Skeletal muscle cell (primary cell): ENCODE data around the gene TMED7.
A peak's percentile ranks its signal among the peaks of the same experiment; 100 is the strongest.

Experiments used
- DNase-seq: peaks from one replicate; pipeline ENCODE4 v3.0.0-alpha.2; 2010; ENCODE audit warnings: low read depth
- H3K4me3 ChIP-seq: 2 replicates; pipeline ENCODE4 v1.5.1; 2011; ENCODE audit warnings: low read depth, mild to moderate bottlenecking, control low read depth, low read length, moderate library complexity

TMED7 gene

GRCh38 chr5:115588640-115589039 lies 37.2 kb downstream of the TMED7 start:
- DNase-seq, result no peak
- H3K4me3 ChIP-seq, result no peak overlapping the region

GRCh38 chr5:115586525-115587146 lies 39.2 kb downstream of the TMED7 start:
- DNase-seq, result no peak
- no peak overlapping the region for H3K4me3 ChIP-seq

GRCh38 chr5:115585265-115585664 lies 40.6 kb downstream of the TMED7 start:
- DNase-seq, result no peak
- H3K4me3 ChIP-seq, result no peak overlapping the region

GRCh38 chr5:115584501-115584900 lies 41.3 kb downstream of the TMED7 start:
- no peak overlapping the region for H3K4me3 ChIP-seq
- DNase-seq, result no peak

- DNase-seq, result peak; percentile 89
- H3K4me3 ChIP-seq, result no peak overlapping the region
These were observed 42.4 kb downstream of the TMED7 start for GRCh38 chr5:115583474-115583873.

- H3K4me3 ChIP-seq, result no peak overlapping the region
- DNase-seq, result no peak
These were observed 44.9 kb downstream of the TMED7 start for GRCh38 chr5:115580941-115581340.

- DNase-seq, result no peak
- no peak overlapping the region for H3K4me3 ChIP-seq
These were observed 46.1 kb downstream of the TMED7 start for GRCh38 chr5:115579747-115580173.

- no peak for DNase-seq
- H3K4me3 ChIP-seq, result no peak overlapping the region
These were observed 46.6 kb downstream of the TMED7 start for GRCh38 chr5:115579216-115579615.

- H3K4me3 ChIP-seq, result no peak overlapping the region
- DNase-seq, result no peak
These were observed 47.2 kb downstream of the TMED7 start for GRCh38 chr5:115578657-115579056.

GRCh38 chr5:115577741-115578140 lies 48.1 kb downstream of the TMED7 start:
- H3K4me3 ChIP-seq, result no peak overlapping the region

GRCh38 chr5:115577329-115577728 lies 48.5 kb downstream of the TMED7 start:
- H3K4me3 ChIP-seq, result no peak overlapping the region
- DNase-seq, result no peak

More at GRCh38 chr5:115577741-115578140, 48.1 kb downstream of the TMED7 start:
- no peak for DNase-seq

- no peak overlapping the region for H3K4me3 ChIP-seq
- peak; percentile 52 for DNase-seq
These were observed 50.4 kb downstream of the TMED7 start for GRCh38 chr5:115575167-115576070.

- no peak for DNase-seq
- H3K4me3 ChIP-seq, result no peak overlapping the region
These were observed 52.7 kb downstream of the TMED7 start for GRCh38 chr5:115573133-115573532.

- no peak overlapping the region for H3K4me3 ChIP-seq
These were observed 54.4 kb downstream of the TMED7 start for GRCh38 chr5:115571441-115571878.

GRCh38 chr5:115568668-115569067 lies 57.2 kb downstream of the TMED7 start:
- DNase-seq, result no peak
- no peak overlapping the region for H3K4me3 ChIP-seq

More at GRCh38 chr5:115571441-115571878, 54.4 kb downstream of the TMED7 start:
- no peak for DNase-seq

- H3K4me3 ChIP-seq, result no peak overlapping the region
- DNase-seq, result no peak
These were observed 60.6 kb downstream of the TMED7 start for GRCh38 chr5:115565233-115565632.
